ENCODE measurements around the gene IL4.

DNA sequence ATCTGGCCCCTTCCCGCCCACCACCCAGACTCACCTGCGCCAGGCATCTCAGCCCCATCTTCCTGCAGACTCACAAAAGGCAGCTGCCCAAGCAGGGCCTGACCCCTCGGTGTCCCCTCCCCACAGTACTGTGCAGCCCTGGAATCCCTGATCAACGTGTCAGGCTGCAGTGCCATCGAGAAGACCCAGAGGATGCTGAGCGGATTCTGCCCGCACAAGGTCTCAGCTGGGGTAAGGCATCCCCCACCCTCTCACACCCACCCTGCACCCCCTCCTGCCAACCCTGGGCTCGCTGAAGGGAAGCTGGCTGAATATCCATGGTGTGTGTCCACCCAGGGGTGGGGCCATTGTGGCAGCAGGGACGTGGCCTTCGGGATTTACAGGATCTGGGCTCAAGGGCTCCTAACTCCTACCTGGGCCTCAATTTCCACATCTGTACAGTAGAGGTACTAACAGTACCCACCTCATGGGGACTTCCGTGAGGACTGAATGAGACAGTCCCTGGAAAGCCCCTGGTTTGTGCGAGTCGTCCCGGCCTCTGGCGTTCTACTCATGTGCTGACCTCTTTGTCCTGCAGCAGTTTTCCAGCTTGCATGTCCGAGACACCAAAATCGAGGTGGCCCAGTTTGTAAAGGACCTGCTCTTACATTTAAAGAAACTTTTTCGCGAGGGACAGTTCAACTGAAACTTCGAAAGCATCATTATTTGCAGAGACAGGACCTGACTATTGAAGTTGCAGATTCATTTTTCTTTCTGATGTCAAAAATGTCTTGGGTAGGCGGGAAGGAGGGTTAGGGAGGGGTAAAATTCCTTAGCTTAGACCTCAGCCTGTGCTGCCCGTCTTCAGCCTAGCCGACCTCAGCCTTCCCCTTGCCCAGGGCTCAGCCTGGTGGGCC is 13.9 kb upstream of the IL4 start:
- TF ChIP-seq, protein P1, sequence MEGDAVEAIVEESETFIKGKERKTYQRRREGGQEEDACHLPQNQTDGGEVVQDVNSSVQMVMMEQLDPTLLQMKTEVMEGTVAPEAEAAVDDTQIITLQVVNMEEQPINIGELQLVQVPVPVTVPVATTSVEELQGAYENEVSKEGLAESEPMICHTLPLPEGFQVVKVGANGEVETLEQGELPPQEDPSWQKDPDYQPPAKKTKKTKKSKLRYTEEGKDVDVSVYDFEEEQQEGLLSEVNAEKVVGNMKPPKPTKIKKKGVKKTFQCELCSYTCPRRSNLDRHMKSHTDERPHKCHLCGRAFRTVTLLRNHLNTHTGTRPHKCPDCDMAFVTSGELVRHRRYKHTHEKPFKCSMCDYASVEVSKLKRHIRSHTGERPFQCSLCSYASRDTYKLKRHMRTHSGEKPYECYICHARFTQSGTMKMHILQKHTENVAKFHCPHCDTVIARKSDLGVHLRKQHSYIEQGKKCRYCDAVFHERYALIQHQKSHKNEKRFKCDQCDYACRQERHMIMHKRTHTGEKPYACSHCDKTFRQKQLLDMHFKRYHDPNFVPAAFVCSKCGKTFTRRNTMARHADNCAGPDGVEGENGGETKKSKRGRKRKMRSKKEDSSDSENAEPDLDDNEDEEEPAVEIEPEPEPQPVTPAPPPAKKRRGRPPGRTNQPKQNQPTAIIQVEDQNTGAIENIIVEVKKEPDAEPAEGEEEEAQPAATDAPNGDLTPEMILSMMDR (IDR thresholded peaks at IDR 0.05) = no peak
- no peak for TF ChIP-seq POLR2A (IDR thresholded peaks at IDR 0.05)

Measured in adrenal gland (tissue), 5 donors.